ENCODE data around the gene CELF1.

Gene CELF1

DNA sequence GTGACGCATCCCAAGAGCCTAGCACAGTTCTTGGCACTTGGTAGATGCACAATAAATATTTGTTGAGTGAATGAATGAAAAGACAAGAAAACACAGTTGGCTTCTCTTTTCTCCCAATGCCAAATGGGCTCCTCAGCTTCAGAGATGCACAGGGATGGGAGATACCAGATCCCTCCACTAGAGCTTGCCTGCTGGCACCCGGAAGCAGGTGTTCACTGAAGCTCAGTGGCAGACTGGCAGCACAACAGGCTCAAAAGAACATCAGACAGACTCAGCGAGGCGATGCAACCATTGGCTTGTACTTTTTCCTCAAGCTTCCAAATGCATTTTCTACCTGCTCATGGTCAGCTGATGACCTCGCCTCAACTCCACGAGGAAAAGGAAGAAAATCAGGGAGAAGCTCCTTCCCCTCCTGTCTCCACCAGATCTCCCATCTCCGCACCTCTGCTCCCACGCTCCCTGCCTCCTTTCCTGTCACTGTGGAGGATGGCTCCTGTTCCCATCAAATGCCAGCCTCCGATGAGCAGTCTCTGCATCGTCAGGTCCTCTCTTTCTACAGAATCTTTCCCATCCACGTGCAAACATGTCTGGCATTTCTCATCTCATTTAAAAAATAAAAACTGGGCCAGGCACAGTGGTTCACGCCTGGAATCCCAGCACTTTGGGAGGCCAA lies 109.8 kb downstream of the CELF1 start:
- TF ChIP-seq, protein P1, sequence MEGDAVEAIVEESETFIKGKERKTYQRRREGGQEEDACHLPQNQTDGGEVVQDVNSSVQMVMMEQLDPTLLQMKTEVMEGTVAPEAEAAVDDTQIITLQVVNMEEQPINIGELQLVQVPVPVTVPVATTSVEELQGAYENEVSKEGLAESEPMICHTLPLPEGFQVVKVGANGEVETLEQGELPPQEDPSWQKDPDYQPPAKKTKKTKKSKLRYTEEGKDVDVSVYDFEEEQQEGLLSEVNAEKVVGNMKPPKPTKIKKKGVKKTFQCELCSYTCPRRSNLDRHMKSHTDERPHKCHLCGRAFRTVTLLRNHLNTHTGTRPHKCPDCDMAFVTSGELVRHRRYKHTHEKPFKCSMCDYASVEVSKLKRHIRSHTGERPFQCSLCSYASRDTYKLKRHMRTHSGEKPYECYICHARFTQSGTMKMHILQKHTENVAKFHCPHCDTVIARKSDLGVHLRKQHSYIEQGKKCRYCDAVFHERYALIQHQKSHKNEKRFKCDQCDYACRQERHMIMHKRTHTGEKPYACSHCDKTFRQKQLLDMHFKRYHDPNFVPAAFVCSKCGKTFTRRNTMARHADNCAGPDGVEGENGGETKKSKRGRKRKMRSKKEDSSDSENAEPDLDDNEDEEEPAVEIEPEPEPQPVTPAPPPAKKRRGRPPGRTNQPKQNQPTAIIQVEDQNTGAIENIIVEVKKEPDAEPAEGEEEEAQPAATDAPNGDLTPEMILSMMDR (IDR thresholded peaks at IDR 0.05; ENCODE audit: low read depth, low read length): no peak
- DNase-seq (ENCODE audit: extremely low read depth, low read depth): no peak

DNA sequence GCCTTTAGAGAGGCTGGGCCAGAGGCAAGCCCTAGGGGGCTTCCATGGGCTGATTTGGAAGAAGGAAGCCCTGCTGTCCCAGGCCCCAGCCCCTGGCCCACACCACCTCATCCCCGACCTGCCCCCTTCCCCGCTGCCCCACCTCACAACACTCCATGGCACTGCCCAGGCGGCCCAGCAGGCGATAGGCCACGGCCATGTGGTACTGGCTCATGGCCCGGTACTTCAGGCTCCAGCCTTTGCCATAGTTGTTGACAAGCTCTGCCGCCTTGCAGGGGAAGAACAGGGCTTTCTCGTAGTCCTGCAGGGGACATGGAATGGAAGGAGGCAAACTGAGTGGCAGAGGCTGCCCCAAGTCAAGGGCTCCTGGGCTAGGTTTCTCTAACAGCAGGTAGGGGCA lies 110.4 kb downstream of the CELF1 start:
- no peak for DNase-seq (ENCODE audit: extremely low read depth, low read depth)
- TF ChIP-seq, protein P1 (IDR thresholded peaks at IDR 0.05; ENCODE audit: low read depth, low read length): no peak

DNA sequence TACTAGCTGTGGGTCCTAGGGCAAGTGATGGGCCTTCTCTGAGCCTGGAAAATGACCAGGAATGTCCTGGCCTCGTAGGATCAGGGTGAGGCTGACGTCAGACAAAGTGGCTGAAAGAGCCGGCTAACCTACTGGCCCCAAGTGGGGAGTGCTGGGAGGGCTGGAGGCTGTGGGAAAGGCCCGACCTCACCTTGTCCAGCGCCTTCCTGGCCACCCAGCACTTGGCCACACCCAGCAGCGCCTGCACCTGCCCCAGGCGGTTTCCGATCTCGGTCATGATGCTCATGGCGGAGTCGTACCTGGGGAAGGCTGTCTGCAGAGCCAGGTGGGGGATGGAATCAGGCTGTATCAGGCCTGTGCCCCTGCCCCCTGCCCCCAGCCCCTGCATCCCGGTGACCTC lies 111.5 kb downstream of the CELF1 start:
- TF ChIP-seq, protein P1 (IDR thresholded peaks at IDR 0.05; ENCODE audit: low read depth, low read length): no peak
- DNase-seq (ENCODE audit: extremely low read depth, low read depth): no peak

DNA sequence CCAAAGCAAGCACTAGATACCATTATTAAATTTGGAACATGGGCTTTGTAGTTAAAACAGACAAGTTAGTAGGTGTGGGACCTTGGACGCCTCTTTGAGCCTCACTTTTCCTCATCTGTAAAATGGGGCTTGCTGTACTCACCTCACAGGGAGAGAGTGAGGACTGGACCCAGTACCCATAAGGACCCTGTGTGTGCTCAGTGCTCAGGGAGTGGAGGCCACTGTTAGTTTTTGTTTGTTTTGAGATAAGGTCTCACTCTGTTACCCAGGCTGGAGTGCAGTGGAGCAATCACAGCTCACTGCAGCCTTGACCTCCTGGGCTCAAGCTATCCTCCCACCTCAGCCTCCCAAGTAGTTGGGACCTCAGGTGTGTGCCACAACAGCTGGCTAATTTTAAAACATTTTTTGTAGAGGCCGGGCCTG lies 112.9 kb downstream of the CELF1 start:
- TF ChIP-seq, protein P1 (IDR thresholded peaks at IDR 0.05; ENCODE audit: low read depth, low read length): no peak
- no peak for DNase-seq (ENCODE audit: extremely low read depth, low read depth)

DNA sequence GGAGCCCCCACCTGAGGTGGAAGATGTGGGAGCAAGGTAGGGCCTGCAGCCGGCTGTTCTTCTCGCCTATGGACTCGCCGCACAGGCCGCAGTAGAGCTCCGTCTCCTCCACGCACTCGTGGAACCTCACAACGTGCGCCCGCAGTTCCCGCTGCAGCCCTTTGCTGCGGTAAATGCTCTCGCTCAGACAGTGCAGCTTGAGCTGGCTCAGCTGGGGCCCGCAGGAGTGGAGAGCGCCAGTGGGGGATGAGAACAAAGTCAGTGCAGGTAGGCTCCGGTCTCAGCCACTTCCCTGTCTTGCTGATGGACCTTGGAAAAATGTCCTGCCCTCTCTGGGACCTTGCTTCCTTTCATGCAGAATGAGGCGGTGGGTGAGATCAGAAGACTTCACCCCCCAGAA lies 114.2 kb downstream of the CELF1 start:
- TF ChIP-seq, protein P1 (IDR thresholded peaks at IDR 0.05; ENCODE audit: low read depth, low read length): no peak
- no peak for DNase-seq (ENCODE audit: extremely low read depth, low read depth)

DNA sequence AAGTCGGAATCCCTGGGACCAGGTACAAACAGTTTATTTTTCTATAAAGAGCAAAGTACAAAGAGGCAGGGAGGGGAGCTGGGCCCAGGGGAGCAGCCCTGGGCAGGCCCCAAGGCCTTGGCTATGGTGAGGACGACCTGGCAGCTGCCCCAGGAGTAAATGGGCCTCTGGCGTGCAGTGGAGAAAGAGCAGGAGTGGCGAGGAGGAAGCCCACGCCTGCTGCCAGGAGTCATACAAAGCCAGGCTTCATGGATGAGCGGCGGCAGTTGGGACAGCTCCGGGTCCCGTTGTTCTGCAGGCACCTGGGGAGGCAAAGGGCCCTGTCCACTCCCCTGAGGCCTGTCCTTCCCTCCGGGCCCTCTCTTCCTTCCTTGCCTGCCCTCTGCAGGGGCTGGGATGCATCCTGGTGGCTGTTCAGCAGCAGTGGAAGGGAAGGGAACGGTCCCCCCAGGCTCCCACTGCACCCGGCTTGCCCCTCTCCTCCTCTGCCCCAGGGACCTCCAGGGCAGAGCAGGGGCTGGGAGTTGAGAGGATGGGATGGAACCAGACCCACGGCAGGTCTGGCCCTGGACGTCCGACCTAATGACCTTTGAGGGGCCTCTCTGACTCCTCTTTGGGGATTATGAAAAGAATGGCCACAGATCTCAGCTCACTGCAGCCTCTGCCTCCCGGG lies 115.0 kb downstream of the CELF1 start:
- TF ChIP-seq, protein P1 (IDR thresholded peaks at IDR 0.05; ENCODE audit: low read depth, low read length): no peak; the same call in 1 of the 2 replicates
- DNase-seq (ENCODE audit: extremely low read depth, low read depth): no peak

DNA sequence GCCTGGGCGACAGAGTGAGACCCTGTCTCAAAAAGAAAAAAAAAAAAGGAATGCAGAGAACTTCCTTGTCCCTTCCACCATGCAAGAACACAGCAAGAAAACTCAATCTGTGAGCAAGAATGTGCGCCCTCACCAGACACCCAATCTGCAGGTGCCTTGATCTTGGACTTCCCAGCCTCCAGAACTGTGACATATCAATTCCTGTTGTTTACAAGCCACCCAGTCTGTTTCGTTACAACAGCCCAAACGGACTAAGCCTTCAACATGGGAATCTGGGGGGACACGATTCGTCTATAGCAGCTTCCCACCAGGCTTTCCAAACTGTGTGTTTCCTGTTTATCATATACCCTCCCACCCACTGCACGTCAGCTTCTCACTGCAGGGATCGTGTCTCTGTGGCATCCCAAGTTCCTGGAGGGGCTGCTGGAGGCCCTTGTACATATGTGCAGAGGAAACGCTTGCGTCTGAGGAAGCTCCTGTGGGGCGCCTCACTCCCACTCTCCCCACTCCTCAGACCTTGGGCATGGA lies 115.7 kb downstream of the CELF1 start:
- TF ChIP-seq, protein P1 (IDR thresholded peaks at IDR 0.05; ENCODE audit: low read depth, low read length): no peak
- no peak for DNase-seq (ENCODE audit: extremely low read depth, low read depth)
